ENCODE measurements around the gene MYO16.
A peak's percentile ranks its signal among the peaks of the same experiment; 100 is the strongest.

The MYO16 gene

DNA sequence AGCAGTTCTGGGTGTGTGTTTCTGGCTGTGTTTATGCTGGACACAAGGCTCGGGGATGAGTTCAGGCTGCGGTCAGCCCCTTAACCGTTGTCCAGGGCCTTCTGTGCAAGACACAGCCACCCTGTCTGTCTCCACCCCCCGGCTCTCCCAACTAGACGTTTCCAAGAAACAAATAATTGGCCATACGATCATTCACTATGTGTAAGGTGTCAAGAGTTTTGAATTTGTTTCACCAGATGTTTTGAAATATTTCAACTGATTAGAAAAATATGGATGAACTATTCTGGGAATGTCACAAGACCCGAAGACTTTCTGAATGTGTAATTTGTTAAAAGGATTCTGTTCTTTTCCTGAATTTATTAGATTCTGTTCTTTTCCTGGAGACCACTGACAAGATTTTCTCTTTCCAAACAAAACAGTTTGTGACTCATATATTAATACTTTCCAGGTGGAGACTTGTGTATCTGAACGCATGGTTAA lies 318.2 kb downstream of the MYO16 start:
- DNase-seq, result no peak

DNA sequence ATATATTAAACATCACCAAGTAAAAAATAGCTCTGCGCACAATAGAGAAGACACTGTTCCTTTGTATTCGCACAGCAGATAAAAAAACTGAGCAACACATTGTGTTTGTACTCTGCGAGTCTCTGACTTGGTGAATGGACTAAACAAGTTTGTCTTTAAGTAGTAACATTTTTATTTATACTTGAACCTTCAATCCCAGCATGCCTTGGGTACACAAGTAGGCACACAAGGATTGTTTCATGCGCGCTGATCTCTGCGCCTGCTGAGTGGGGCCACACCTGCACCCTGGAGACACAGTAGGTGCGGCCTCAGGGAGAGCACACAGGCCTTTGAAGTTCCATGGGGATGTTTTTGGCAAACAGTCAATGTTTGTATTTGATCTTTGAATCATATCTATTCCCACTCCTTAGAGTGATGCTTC lies 318.9 kb downstream of the MYO16 start:
- DNase-seq, result no peak

DNA sequence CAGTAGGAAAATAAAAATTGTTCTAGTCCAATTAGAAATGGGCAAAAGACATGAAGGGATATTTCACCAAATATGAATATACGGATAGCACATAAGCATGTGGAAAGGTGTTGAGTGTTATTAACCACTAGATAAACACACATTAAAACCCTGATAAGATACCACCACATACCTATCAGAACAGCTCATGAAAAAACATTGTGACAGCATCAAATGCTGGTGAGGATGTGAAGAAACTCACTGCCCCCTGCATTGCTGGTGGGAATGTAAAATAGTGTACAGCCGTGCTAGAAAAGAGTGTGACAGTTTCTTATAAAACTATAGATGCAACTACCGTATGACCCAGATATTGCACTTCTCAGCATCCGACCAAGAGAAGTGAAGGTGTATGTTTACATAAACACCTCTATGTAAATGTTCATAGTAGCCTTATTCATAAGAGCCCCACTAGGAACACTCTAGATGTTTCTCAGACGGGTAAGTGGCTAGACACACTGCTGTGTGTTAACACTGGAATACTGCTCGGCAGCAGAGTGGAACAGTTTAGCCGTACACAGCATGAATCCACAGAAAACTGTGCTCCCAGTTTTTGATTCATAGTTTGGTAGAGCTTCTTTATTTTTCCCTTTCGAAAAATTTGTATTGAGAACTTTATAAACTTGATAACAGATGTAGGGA lies 321.1 kb downstream of the MYO16 start:
- no peak for DNase-seq

- no peak for DNase-seq
Observed at GRCh38 chr13:108955741-108956140, 326.3 kb downstream of the MYO16 start.

- DNase-seq, result no peak
Observed at GRCh38 chr13:108957369-108958012, 328.1 kb downstream of the MYO16 start.

DNA sequence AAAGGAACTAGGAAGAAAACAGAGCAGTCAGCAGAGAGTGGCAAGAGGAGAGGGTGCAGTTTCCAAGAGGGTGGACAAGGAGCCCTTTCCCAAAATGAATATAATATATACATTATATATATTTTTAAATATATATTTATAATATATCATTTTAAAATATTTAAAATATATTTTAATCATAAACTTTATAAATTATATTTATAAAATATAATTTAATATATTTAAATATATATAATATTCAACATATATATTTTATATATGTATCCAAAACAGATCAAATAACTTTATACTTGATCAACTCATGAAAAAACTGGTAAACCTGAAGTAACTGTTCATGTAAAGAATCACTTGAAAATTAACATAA lies 328.6 kb downstream of the MYO16 start:
- no peak for DNase-seq

GRCh38 chr13:108959234-108959633 lies 329.8 kb downstream of the MYO16 start:
- no peak for DNase-seq

- DNase-seq, result no peak
Observed at GRCh38 chr13:108960006-108960405, 330.6 kb downstream of the MYO16 start.

GRCh38 chr13:108961542-108962125 lies 332.2 kb downstream of the MYO16 start:
- DNase-seq, result peak; percentile 65

DNA sequence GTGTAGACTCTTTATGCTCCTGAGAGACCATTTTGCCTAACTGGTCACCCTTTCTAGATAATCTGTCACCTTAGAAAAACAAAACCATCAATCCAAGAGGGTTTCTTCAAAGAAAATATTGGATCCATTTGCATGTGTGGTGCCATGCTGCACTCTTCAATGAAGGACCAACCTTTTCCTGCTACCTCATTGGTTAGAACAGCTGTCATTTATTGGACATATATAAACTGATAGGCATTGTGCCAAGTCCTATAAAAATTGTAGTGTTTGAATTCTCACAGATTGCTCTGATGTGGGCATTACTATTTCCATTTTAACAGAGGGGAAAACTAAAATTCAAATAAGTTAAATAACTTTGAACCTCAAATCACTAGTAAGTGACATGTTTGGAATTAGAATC lies 333.2 kb downstream of the MYO16 start:
- no peak for DNase-seq

DNA sequence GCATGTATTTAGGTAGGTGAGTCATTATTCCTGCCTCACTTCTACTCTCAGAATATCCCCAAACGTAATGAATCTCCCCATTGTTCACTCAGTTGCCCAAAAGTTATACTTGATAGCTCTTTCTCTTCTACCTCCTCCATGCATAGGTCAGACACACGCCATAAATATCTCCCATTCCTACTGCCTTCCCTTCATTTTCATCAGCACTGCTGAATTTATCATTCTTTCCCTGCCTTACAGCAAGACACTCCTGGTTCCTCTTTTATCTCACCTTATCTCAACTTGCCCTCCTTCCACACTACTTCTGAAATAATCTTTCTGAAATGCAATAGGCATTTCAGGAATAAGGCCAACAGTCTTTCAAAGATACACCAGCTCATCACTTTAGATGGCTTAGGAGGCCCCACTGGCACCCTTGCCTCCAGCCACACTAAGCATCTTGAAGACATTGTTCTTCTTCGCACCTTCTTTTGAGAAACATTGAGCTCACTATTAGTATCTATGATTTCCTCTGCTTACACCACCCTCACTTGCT lies 333.9 kb downstream of the MYO16 start:
- DNase-seq, result no peak

DNA sequence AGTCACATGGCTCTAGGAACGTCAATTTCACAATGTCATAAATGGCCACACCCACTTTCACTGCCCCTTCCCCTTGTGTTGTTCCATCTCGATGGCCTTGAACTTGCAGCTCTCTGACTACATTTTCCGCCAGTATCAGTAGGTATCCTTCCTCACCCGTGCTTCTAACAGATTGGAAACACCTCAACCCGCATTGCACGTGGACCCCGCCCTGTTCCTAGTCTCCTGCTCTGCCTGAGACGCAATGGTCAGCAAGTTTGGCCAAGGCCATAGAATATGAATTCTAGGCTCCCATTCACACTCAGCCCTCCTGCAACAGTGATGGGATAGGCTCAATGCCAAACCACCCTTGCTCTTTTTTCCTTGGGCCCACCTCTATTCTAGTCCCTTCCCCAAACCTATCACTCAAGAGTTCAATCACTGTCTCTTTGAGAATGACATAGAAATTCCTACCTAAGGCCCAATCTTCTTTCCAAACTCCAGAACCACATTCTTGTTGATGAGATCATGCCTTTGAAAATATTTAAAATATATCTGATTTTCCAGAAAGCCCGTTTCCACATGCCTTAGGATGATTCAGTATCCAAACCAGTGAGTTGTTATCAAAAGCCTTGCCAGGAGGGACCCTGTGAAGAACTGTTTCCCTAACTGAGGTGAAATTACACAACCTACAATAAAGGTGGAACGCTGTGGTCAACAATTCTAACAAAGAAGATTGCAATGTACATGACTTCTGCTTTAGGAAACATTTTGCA lies 334.6 kb downstream of the MYO16 start:
- DNase-seq, result no peak

- no peak for DNase-seq
Observed at GRCh38 chr13:108964606-108965005, 335.2 kb downstream of the MYO16 start.

DNA sequence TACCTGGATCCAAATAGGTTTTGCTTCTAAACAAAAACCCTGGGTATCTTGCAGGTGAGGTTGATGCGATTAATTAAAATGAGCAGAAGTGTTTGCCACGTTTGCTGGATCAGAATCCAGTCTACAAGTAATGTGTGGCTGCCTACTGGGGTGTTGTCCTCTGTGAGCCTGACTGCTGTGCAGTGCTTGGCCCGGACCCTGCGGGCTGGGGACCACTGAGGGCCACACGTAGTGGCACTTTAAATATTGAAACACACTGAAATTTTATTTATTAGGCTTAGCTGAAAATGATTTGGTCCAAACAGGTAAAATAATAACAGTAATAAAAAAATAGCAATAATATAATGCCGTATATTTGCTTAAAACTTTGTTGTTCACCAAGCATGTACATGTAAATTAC lies 338.0 kb downstream of the MYO16 start:
- no peak for DNase-seq

DNA sequence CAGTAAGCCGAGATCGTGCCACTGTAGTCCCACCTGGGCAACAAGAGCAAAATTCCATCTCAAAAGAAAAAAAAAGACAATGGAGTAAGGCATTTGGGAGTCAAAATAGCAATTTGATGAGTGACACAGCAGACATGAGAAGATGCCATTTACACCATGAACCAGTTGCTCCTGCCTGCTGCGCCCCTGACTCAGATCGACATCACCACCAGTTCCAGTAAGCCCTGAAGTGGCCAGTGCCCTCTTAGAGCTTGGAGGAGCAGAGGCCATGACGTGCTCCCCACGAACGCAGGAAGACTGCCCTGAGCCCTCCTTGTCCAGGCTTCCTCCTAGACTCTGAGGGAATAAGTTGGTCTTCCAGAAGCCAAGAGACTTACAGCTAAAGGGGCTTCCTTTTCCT lies 339.2 kb downstream of the MYO16 start:
- no peak for DNase-seq

DNA sequence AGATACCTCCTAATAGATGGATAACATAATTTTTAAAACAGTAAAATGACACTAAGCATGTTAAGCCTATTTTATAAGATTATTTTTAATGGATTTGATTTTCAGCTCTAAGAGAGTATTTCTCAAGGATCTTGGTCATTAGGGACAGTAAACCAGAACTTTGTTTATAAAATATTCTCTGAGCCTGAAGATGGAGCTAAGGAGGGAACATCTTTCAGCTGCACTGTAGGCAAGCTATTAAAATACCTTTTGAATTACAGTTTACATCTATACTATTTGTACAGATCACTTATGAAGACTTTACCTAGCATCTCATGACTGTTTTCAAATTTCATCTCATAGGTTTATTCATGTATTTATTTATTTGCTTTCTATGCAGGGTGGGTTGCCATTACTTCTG lies 345.3 kb downstream of the MYO16 start:
- no peak for DNase-seq

DNA sequence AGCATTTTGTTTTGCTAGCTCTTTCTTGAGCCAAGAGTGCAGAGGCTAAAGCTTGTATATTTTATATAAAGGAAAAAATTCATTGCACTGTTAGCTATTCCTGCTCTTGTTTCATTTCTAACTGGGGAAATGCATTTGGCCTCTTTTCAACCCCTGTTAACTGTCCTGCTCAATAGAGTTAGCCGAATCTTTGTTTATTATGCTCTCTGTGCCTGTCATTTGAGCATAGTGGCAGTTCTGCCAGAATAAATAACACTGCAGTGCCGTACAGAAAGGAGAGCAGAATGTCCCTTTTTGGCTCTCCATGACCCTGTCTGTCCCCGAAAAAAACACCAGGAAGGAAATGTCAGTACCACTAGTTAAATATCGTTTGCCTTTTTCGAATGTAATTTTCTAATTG lies 350.8 kb downstream of the MYO16 start:
- DNase-seq, result no peak

DNA sequence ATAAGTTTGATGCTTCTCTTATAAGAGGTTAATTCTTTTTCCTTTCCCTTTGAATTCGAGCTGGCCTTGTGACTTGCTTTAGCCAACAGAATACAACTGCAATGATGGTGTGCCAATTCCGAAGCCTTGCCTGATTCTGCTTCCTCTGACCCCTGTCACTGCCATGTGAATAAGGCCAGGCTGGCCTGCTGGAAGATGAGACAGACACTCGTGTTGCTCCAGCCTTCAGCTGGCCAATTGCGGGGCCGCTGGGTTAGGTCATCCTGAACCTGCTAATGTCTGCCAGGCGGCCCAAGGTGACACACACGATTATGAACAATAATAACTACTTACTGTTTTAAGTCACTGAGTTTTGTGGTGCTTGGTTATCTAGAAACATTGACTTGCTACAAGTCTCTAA lies 352.0 kb downstream of the MYO16 start:
- DNase-seq, result no peak

DNA sequence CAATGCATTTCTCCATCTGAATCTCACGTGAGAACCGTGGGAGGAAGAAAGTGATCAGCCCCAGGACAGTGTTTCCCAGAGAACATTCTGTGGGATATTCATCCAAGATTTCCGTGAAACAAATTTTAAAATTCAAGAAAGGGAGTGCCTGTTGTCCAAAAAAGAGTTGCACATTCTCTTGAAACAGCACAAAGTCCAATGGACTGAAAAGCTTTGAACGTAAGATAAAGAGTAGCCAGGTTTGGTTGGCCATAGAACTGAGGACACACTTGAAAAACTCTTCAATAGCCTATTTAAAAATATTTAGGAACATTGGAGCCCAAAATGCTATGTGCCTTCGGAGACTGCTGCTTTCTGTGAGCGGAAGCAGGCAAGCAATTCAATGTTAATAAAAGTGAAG lies 353.9 kb downstream of the MYO16 start:
- no peak for DNase-seq

DNA sequence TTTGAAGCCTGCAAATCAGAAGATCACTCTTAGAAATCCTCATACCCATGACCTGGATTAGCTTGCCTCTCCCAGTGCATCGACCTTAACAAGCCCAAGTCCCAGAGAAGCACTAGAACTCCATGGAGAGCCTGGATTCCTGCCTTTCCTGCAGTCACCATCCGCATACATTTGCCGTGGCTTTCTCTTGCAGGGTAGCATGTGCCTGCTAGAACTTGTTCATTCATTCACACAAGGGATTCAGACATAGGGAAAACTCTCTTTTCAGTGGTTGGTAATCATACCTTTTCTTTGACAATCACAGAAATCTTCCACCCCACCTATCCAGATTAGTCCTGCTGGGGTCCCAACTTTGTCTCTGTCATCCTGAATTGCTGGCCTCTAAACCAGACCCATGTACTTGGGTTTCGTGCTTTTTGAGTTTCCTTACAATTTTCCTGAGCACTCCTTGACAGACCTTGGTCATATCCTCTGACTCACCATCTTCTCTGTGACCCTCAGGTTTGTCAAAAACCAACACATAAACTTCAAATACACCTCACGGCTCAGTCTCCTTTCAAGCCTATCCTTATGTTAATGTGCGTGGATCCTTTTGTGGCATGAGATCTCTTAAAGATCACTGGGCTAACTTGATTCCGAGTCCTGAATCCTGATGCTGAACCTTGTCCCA lies 355.0 kb downstream of the MYO16 start:
- DNase-seq, result no peak

DNA sequence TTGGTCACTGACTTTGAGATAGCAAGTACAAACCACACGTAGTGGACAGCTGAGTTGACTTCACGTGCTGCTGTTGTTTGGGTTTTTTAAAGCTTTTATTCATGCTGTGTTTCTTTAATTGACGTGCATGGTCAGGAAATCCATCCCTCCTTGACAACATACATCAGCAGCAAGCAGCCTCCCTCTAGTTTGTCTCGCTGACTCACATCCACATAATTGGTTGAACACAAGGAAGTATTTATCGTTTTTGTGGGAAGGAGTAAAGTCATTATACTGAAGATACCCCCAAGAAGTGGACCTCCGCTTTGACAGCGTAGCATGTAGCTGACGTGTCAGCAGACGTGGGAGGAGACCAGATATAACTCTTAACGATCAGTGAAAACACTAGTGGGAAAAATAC lies 355.8 kb downstream of the MYO16 start:
- no peak for DNase-seq

DNA sequence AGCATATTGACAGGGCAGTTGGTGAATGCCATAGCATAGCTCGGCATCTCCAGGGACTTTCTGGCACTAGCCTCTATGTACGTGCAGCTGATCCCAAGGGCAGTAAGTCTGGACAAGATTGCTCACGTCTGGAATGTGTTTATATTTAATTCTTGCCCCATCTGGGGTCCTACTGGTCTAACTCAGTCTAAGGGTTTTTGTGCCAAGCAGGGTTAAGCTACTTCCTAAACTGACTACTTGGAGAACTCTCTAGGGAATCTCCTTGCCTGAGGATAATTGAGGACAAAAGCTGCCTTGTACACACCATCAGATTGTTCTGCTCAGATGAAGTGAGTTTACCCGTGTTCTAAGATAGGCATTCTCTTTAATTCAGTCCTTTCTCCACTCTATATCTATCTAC lies 358.1 kb downstream of the MYO16 start:
- DNase-seq, result peak; percentile 18

- DNase-seq, result no peak
Observed at GRCh38 chr13:108987944-108988343, 358.5 kb downstream of the MYO16 start.
